Measurements from ENCODE around the gene DENND5B. TPM values are rescaled to one million over a fixed set of nuclear protein-coding genes. Genes with fewer than 3 reads are reported as not detected.
"Not testable (repeated sequence)": the region's sequence is repeated elsewhere in the genome, so short reads cannot be mapped to it uniquely, and the experiment has no call there.

DENND5B gene
- total RNA-seq, 8 experiments from 2014 or later, result 2.6 to 36.9 (median 18.1) TPM

DNA sequence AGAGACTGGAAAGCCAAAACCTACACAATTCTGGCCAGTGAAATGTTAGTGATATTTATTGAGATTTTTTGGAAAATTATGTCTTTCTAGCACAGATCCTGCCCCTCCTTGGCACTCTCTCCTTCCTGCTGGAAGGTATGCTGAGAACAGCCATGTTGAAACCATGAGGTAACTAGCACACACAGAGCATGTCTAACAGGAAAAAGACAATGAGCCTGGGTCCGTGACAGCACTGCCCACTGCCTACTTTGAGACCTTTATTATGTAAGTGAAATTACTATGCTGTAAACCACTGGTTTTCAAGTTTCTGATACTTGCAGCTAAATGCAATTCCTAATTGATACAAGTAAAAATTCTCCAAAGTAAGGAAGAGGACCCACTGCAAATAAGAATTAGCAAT is 183.4 kb downstream of the DENND5B start:
- Histone ChIP-seq H3K4me3 (no peak overlapping the region), H3K4me1 (replicated peaks in 1 of 2) (peaks cover 0 to 4% of the 10 kb centered on the region in 2 donors), H3K27ac (no peak overlapping the region)
- 83 to 100% (median 100%) methylated on average over 1 of the region's 1 CpG; no CpG with 5 or more reads in 5 of the 10 experiments for WGBS, 10 experiments
- no peak for ATAC-seq (replicated peaks in 6 of 8)
- in situ Hi-C loops (cut with MboI; ENCODE audit: low pct_unique_long_range_greater_than_20kb in 2 of 9, low sequenced_read_pairs in 9 of 9, unreplicated experiment in 9 of 9), result loop anchor here in 8 of 9 experiments (10.0 to 25.0 kb wide), 2 partner anchors 227 to 230 kb away; no protein-coding TSS in a partner anchor

DNA sequence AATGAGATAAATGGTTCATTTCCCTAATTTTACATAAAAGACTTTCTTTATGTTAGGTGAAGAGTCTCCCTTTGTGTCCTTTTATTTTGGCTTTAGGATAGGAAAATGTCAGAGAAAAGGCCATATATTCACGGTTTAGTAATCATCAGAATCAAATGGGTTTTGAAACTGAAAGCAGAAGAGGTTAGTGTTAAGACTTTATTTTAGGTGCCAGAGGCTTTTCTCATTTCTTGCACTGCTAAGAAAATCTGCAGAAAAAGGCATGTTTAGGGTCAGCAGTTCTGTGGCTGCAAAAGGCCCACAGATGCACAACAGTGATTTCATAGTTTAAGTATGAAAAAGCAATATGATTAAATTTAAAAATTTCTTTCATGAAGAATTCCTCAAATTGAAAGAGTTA is 184.6 kb downstream of the DENND5B start:
- Histone ChIP-seq H3K27ac (no peak overlapping the region), H3K4me1 (replicated peaks in 1 of 2) (peaks cover 0 to 4% of the 10 kb centered on the region in 2 donors), H3K4me3 (no peak overlapping the region)
- in situ Hi-C loops (cut with MboI; ENCODE audit: low pct_unique_long_range_greater_than_20kb in 2 of 9, low sequenced_read_pairs in 9 of 9, unreplicated experiment in 9 of 9), result loop anchor here in 8 of 9 experiments (10.0 to 25.0 kb wide), 2 partner anchors 228 to 231 kb away; no protein-coding TSS in a partner anchor
- ATAC-seq (replicated peaks in 6 of 8), result no peak
- 60 to 100% (median 85%) methylated on average over 1 of the region's 1 CpG; no CpG with 5 or more reads in 4 of the 10 experiments for WGBS, 10 experiments

DNA sequence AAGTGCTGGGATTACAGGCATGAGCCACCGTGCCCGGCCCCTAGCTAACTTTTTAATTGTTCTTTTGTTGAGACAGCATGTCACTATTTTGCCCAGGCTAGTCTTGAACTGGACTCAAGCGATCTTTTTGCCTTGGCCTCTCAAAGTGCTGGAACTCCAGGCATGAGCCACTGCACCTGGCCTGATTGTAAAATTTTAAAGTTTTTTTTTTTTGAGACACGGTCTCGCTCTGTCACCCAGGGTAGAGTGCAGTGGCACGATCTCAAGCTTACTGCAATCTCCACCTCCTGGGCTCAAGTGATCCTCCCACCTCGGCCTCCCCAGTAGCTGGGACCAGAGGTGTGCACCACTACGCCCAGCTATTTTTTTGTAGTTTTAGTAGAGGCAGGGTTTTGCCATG is 185.9 kb downstream of the DENND5B start:
- Histone ChIP-seq H3K4me3 (no peak overlapping the region), H3K27ac (no peak overlapping the region), H3K4me1 (replicated peaks in 1 of 2) (peaks cover 0 to 4% of the 10 kb centered on the region in 2 donors)
- ATAC-seq (replicated peaks in 6 of 8), result no peak
- 83 to 100% (median 95%) methylated on average over 1 to 8 of the region's 8 CpGs; no CpG with 5 or more reads in 4 of the 10 experiments for WGBS, 10 experiments
- in situ Hi-C loops (cut with MboI; ENCODE audit: low pct_unique_long_range_greater_than_20kb in 2 of 9, low sequenced_read_pairs in 9 of 9, unreplicated experiment in 9 of 9), result loop anchor here in 8 of 9 experiments (10.0 to 25.0 kb wide), 2 partner anchors 230 to 232 kb away; no protein-coding TSS in a partner anchor

DNA sequence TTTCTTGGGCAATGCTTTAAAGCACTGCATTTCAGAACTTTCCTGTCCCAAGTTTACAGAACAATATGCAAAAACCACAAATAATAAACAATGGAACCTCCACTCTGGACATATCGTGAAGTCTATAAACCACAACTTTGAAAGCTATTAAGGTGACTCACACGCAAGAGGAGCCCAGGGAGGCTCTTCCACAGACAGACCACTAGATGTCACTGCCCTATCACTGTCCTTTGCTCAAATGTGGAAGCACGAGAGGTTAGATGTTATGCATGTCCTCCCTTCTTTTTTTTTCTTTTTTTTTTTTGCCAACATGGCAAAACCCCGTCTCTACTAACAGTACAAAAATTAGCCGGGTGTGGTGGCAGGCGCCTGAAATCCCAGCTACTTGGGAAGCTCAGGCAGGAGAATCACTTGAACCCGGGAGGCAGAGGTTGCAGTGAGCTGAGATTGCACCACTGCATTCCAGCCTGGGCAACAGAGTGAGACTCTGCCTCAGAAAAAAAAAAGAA is 187.8 kb downstream of the DENND5B start:
- H3K4me3 ChIP-seq; H3K27ac ChIP-seq; H3K4me1 ChIP-seq (replicated peaks in 1 of 2): not testable (repeated sequence)
- WGBS, 10 experiments, result 0 to 28% (median 11%) methylated on average over 1 to 6 of the region's 7 CpGs; no CpG with 5 or more reads in 1 of the 10 experiments
- peak; percentile 97 to 100 (median 99) for ATAC-seq (replicated peaks in 6 of 8)
- in situ Hi-C loops (cut with MboI; ENCODE audit: low pct_unique_long_range_greater_than_20kb in 2 of 9, low sequenced_read_pairs in 9 of 9, unreplicated experiment in 9 of 9), result loop anchor here (5.0 to 25.0 kb wide), 3 partner anchors 229 to 234 kb away; no protein-coding TSS in a partner anchor

DNA sequence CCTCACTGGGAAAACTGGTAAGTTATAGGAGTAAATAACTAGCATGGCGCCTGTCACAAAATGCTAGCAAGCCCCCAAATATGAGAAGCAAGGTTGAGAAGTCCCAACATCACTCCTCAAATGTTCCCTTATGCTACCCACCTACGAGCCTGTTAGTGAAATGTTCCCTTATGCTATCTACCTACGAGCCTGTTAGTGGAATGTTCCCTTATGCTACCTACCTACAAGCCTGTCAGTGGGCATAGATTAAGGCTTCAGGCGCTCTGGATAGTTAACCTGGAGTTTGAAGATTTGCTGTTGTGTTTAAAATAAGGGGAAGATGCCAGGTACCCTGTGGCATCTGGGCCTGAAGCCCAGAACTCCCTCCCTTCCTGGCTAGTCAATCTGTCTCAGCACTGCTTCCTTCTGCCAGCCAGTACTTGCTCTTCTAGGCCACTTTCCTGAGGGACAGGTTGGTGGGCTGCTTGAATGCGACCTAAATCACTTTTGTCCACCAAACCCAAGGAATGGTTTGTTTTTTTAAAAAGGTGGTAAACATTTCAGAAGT is 197.9 kb downstream of the DENND5B start:
- in situ Hi-C loops (cut with MboI; ENCODE audit: low pct_unique_long_range_greater_than_20kb in 2 of 9, low sequenced_read_pairs in 9 of 9, unreplicated experiment in 9 of 9), result no loop called here
- Histone ChIP-seq H3K27ac (no peak overlapping the region), H3K4me1 (replicated peaks in 1 of 2) (no peaks in the 10 kb centered on the region), H3K4me3 (no peak overlapping the region)
- no peak for ATAC-seq (replicated peaks in 6 of 8)
- WGBS, 10 experiments, result 61 to 94% (median 75%) methylated on average over 2 to 4 of the region's 5 CpGs; no CpG with 5 or more reads in 4 of the 10 experiments

DNA sequence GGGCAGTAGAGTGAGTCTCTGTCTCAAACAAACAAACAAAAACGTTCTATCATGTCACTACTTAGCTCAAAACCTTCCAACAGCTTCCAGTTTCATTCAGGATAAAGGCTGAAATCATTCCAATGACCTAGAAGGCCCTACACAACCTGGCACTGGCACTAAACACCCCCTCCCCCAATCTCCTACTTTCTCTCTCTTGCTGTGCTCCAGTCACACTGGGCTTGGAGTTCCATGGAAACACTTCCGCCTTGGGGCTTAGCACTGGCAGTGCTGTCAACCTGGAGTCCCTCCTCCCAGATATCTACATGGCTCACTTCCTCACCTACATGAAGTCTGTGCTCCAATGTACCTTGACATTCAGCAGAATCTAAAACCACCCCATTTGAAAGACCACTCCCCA is 199.9 kb downstream of the DENND5B start:
- 20 to 100% (median 90%) methylated on average over 1 of the region's 2 CpGs; no CpG with 5 or more reads in 6 of the 10 experiments for WGBS, 10 experiments
- Histone ChIP-seq H3K27ac (no peak overlapping the region), H3K4me1 (replicated peaks in 1 of 2) (peaks cover 5 to 7% of the 10 kb centered on the region in 2 donors), H3K4me3 (no peak overlapping the region)
- in situ Hi-C loops (cut with MboI; ENCODE audit: low pct_unique_long_range_greater_than_20kb in 2 of 9, low sequenced_read_pairs in 9 of 9, unreplicated experiment in 9 of 9), result no loop called here
- ATAC-seq (replicated peaks in 6 of 8), result no peak

DNA sequence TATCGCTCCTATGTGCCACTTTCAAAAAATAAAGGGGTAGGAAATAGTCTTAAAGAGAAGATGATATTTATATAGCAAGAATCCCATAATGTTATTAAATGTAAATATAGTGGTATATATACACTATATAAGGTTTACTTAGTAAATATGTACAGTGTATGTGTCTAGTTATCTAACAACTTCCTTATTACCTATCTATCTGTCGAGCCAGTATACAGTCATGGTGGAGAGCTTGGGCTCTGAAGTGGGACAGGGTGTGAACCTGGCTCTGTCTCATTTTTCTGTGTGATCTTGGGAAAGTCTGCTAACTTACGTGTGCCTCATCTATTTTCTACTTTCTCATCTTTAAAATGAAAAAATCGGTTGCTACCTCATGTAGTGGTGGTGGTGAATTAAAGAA is 202.2 kb downstream of the DENND5B start:
- in situ Hi-C loops (cut with MboI; ENCODE audit: low pct_unique_long_range_greater_than_20kb in 2 of 9, low sequenced_read_pairs in 9 of 9, unreplicated experiment in 9 of 9), result no loop called here
- Histone ChIP-seq H3K4me1 (replicated peaks in 1 of 2) (peaks cover 8 to 12% of the 10 kb centered on the region in 2 donors), H3K4me3 (no peak overlapping the region), H3K27ac (no peak overlapping the region)
- 31 to 100% (median 92%) methylated on average over 1 to 4 of the region's 4 CpGs; no CpG with 5 or more reads in 1 of the 10 experiments for WGBS, 10 experiments
- no peak for ATAC-seq (replicated peaks in 6 of 8)

DNA sequence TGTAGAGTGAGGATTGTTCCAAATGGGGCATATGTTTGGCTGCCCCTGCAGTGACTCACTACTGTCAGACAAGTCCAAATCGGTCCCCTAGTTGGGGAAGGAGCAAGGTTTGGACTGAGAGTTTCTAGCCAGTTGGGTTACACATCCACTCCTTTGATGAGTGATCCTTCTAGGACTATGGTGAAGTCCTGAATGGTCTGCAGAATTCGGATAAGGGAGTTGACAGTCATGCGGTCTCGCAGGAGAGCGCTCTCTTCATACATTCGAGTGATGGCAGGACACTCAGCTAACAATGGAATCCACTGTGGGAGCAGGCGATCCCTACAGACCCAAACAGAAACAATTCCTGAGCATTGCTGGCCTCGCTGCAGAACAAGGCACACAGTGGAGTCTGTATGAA is 203.5 kb downstream of the DENND5B start:
- peaks cover 8 to 12% of the 10 kb centered on the region in 2 donors for H3K4me1 ChIP-seq (replicated peaks in 1 of 2)
- in situ Hi-C loops (cut with MboI; ENCODE audit: low pct_unique_long_range_greater_than_20kb in 2 of 9, low sequenced_read_pairs in 9 of 9, unreplicated experiment in 9 of 9), result no loop called here
- WGBS, 10 experiments, result 55 to 97% (median 81%) methylated on average over 2 to 8 of the region's 8 CpGs; no CpG with 5 or more reads in 1 of the 10 experiments
- ATAC-seq (replicated peaks in 6 of 8), result no peak
- H3K27ac ChIP-seq, result no peak overlapping the region
- H3K4me3 ChIP-seq, result no peak overlapping the region

DNA sequence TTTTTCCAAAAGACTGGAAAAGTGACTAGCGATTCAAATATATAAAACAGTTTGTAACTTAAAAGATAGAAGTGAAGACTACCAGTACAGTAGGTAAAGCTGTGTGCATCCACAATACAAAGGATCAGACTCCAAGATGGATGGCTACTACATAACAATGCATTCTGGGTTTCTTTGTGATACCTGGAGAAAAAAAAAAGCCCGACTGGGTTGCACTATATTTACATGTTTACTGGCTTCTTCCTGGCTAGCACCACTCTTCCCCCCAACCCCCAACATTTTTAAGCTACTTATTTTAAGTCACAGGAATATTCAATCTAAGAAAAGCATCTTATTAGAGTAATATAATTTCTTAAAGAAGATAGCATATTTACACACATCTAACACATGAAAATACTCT is 203.9 kb downstream of the DENND5B start:
- in situ Hi-C loops (cut with MboI; ENCODE audit: low pct_unique_long_range_greater_than_20kb in 2 of 9, low sequenced_read_pairs in 9 of 9, unreplicated experiment in 9 of 9), result no loop called here
- 0 to 92% (median 36%) methylated on average over 1 to 2 of the region's 2 CpGs; no CpG with 5 or more reads in 1 of the 10 experiments for WGBS, 10 experiments
- Histone ChIP-seq H3K4me3 (no peak overlapping the region), H3K27ac (no peak overlapping the region), H3K4me1 (replicated peaks in 1 of 2) (peaks cover 8 to 12% of the 10 kb centered on the region in 2 donors)
- ATAC-seq (replicated peaks in 6 of 8), result no peak

DNA sequence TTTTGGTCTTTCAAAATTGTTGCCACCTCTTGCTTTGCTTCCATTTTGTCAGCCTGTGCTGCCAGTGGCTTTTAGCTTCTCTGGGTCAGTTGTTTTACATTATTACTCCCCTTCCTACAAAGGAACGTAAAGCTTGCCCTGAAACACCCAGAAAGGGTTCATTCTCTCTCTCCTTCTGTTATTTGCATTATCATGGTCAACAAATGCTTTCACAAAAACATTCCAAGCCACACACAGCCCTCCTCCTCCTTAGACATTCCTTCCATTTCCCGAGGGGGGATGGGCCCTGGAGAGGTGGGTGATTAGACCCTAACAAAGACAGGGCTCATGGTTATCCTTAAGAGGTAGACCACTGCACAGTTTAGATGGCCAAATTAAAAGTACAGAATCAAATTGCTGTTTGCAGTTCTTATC is 204.6 kb downstream of the DENND5B start:
- in situ Hi-C loops (cut with MboI; ENCODE audit: low pct_unique_long_range_greater_than_20kb in 2 of 9, low sequenced_read_pairs in 9 of 9, unreplicated experiment in 9 of 9), result no loop called here
- 0 to 100% (median 19%) methylated on average over 1 to 2 of the region's 2 CpGs; no CpG with 5 or more reads in 2 of the 10 experiments for WGBS, 10 experiments
- Histone ChIP-seq H3K4me1 (replicated peaks in 1 of 2) (peaks cover 8 to 12% of the 10 kb centered on the region in 2 donors), H3K4me3 (no peak overlapping the region), H3K27ac (peak overlapping the region in 1 of 2 donors; percentile 62)
- peak in 4 of 8 experiments; percentile 18 to 72 (median 34) for ATAC-seq (replicated peaks in 6 of 8)

DNA sequence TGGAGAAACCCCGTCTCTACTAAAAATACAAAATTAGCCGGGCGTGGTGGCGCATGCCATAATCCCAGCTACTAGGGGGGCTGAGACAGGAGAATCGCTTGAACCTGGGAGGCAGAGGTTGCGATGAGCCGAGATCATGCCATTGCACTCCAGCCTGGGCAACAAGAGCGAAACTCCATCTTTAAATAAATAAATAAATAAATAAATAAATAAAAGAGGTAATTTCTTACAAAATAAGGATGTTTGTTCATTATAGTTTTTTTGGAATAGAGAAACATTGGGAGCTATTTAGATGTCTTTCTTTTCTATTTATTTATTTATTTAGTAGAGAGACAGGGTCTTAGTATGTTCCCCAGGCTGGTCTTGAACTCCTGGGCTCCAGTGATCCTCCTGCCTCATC is 213.7 kb downstream of the DENND5B start:
- ATAC-seq (replicated peaks in 6 of 8); in situ Hi-C loops (cut with MboI; ENCODE audit: low pct_unique_long_range_greater_than_20kb in 2 of 9, low sequenced_read_pairs in 9 of 9, unreplicated experiment in 9 of 9); H3K27ac ChIP-seq; H3K4me1 ChIP-seq (replicated peaks in 1 of 2); H3K4me3 ChIP-seq: not testable (repeated sequence)
- WGBS, 10 experiments, result 71 to 100% (median 87%) methylated on average over 3 to 6 of the region's 8 CpGs; no CpG with 5 or more reads in 6 of the 10 experiments

DNA sequence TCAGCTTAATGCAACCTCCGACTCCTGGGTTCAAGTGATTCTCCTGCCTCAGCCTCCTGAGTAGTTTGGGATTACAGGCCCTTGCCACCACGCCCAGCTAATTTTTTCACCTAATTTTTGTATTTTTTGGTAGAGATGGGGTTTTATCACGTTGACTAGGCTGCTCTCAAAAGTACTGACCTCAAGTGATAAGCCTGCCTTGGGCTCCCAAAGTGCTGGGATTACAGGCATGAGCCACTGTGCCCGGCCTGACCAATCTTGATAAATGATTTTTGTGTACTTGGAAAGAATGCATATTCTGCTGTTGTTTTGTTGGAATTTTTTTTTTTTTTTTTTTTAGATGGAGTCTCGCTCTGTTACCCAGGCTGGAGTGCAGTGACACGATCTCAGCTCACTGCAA is 215.5 kb downstream of the DENND5B start:
- H3K4me3 ChIP-seq; H3K27ac ChIP-seq; in situ Hi-C loops (cut with MboI; ENCODE audit: low pct_unique_long_range_greater_than_20kb in 2 of 9, low sequenced_read_pairs in 9 of 9, unreplicated experiment in 9 of 9); ATAC-seq (replicated peaks in 6 of 8): not testable (repeated sequence)
- H3K4me1 ChIP-seq (replicated peaks in 1 of 2), result peaks cover 11 to 12% of the 10 kb centered on the region in 2 donors
- 50 to 100% (median 82%) methylated on average over 1 to 3 of the region's 6 CpGs; no CpG with 5 or more reads in 2 of the 10 experiments for WGBS, 10 experiments

DNA sequence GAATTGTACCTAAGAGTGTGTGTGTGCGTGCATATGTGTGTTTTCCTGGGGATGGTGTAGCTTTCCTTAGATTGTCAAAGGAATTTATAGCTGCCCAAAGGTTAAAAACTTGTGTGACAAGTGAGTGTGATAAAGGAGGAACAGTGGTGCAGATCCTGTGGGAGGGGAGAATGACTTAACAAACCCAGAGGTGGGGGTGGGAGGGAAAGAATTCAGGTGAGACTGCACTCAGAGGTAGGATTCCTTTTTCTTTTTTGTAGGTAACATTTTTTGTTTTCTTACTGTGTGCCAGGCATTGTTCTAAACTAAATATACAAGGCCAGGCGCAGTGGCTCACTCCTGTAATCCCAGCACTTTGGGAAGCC is 219.7 kb downstream of the DENND5B start:
- Histone ChIP-seq H3K27ac (peak overlapping the region; percentile 8 to 54), H3K4me3 (no peak overlapping the region), H3K4me1 (replicated peaks in 1 of 2) (peaks cover 32 to 34% of the 10 kb centered on the region in 2 donors)
- in situ Hi-C loops (cut with MboI; ENCODE audit: low pct_unique_long_range_greater_than_20kb in 2 of 9, low sequenced_read_pairs in 9 of 9, unreplicated experiment in 9 of 9), result no loop called here
- ATAC-seq (replicated peaks in 6 of 8), result peak in 2 of 8 experiments; percentile 11 to 38
- 50 to 100% (median 57%) methylated on average over 1 to 2 of the region's 2 CpGs; no CpG with 5 or more reads in 5 of the 10 experiments for WGBS, 10 experiments

Measured in motor neuron (in vitro differentiated cells).